GM19238 (cell line): Measurements from ENCODE around the gene WDR48.

Experiments used
- DNase-seq: peaks from one replicate; pipeline ENCODE4 v3.0.0; 2011; ENCODE audit warnings: low spot score; ENCODE audit not compliant: insufficient read length

Gene WDR48

DNA sequence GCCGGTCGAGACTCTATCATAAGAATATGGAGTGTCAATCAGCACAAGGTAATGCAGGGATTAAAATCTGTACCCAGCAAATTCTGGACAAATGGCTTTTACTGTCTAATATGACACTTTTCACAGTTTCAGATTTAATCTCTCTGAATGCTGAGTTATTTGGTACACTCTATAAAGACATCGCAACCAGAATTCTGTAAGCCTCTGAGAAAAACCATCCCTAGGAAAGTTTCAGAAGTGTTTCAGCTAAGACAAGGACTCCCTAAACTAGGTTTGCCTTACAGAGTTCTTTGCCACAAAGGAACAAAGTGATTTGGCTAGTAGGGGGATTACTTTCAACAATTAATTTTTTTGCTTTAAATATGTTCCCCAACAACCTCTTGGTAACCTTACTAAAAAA lies 11.3 kb downstream of the WDR48 start:
- DNase-seq, result no peak

DNA sequence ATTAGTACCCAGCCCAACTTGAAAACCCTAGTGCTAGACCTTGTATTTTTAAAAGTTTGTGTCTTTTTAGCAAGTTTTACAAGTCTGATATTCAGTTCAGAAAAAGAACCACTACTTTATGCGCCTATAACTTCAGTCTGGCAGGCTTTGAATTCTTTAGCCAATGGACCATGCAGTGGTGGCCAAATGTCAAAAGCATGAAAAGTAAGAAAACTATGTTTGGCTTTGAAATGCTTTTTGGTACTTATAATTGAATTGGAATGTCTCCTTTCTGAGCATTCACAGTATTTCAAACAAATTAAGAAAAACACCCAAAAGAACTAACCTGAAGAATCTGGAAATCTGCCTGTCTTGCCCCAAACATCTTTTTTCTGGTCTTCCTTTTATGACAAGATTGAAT lies 12.8 kb downstream of the WDR48 start:
- no peak for DNase-seq

DNA sequence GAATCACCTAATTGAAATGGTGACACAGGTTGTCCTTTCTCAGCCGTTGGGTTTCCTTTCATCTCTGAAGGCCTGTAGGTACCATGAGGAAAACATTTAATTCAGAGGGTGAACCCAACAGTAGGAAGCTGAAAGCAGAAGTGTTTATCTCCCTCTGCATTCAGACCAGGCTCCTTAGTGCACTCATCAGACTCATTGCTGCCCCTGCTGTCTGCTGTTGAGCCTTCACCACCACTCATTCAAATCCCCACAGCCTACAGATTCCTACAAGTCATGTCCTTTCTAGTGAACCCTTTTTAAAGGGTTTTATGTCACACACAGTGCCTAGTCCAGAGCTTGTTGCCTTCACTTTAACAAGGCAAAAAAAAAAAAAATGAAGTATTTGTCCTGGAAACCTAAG lies 13.4 kb downstream of the WDR48 start:
- DNase-seq, result peak; percentile 30

DNA sequence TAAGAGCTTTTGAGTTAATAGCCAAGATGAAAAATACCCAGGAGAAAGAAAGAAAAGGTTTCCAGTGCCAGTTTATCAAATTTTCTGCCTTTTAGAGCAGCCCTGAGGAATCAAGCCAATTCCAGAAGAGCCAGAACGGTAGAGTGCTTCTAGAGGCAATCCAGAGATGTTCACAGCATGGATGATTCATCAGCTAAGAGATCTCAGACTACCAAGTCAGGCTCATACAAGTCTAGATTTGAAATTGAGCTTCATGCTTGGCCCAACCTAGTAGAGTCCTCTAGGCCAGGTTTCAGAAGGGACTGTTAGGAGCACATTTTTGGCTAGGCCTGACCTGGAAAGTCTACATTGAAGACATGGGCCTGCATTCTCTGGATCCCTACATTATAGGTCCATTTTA lies 15.5 kb downstream of the WDR48 start:
- DNase-seq, result no peak

DNA sequence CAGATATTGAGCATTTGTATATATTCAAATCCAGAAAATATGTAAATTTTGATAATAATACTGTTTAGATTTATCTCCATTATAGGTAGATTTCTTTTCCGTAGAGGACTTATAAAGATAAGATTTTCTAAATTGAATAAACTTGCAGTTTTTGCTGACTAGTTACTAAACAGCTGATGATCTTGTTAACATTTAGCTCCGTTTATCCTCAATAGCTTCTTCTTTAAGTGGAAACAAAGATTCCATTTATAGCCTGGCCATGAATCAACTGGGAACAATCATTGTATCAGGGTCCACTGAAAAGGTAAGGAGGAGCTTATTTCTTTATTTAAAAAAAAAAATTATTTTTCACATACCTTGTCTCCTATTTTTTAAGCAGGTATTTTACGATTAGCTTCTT lies 16.7 kb downstream of the WDR48 start:
- no peak for DNase-seq

DNA sequence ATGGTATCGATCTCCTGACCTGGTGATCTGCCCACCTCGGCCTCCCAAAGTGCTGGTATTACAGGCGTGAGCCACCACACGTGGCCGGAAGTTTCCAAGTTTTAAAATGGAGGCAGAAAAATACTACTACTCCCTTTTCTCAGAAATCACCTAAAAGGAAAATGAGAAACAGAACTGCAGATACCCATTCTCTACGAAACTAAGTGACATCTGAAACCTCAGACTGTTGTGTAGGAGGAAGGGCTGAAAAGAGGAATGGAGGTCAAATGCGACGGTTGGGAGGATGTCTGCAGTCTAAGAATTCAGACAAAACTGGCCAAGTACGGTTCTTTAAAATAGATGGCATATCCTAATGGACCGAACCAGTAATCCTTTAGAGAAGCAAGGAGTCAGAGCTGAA lies 24.1 kb downstream of the WDR48 start:
- no peak for DNase-seq

DNA sequence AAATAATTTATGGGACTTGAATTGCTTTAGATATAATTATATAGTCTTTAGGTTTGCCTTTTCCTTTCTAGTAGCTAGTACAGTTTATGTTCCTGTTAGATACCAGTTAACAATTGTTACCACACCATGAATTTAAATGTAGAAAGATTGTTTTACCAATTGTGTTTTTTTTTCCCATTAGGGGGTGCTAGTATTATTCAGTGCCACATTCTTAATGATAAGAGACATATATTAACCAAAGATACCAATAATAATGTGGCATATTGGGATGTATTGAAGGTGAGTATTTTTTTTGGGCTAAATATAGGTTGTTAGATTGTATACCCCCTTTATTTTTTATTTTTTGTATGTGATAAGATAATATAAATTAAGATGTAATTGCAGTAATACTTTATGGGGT lies 27.7 kb downstream of the WDR48 start:
- DNase-seq, result no peak

DNA sequence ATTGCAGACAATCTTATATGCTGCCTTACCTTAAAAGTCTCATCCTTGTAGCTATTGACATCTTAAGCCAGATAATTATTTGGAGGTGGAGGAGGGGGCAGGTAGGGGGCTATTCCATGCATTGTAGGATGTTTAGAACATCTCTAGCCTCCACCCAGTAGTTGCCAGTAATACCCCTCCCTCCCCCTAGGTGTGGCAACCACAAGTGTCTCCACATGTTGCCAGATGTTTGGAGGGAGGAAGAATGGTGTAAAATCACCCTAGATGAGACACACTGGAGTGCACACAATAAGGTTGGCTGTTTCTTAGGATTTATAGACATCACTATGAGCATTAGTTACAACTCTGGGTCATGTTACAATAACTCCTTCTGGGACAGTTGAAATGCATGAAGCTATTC lies 28.2 kb downstream of the WDR48 start:
- DNase-seq, result no peak

DNA sequence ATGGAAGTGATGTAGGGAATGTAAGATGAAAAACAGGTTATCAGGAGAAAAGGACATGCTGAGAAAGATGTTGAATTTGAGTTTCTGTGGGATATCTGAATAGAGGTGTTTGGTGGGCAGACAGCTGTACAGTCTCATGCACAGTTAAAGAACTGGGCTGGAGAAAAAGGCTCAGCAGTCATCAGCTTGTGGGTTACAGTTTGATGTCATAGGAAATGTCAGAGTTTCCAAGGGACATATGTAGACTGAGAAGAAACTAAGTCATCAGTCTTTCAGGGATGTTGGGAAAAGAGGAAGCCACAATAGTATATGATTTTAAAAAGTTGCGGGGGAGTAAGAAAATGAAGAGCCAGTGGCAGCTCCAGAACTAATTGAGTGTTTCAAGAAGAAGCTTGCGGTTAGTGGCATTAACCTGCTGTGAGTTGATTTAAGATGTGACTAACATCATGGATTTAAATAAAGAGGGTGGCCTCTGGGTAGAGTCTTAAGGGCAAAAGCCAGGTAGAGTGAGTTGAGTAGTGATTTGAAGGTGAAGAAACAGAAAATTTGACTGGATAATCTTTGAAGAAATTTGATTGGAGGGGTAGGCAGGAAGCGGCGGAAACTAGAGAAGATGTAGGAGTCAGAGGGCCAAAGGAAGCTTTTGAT lies 31.0 kb downstream of the WDR48 start:
- no peak for DNase-seq

DNA sequence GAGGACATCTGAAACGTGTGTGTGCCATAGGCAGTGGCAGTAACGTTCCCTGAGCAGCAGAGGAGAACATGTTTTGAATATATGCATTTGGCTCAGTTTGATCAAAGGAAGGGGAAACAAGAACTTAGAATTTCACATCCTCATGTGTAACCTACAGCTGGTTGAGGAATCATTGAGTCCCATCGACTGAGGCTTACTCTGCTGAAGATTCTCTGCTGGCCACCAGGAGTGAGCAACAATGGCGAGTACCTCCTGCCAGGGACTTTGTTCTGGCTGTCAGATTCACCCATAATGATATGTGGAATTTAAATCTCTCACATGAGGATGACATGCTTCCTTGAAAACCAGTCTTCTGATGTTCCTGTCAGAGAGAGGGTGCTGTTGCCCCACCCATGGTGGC lies 34.3 kb downstream of the WDR48 start:
- no peak for DNase-seq

DNA sequence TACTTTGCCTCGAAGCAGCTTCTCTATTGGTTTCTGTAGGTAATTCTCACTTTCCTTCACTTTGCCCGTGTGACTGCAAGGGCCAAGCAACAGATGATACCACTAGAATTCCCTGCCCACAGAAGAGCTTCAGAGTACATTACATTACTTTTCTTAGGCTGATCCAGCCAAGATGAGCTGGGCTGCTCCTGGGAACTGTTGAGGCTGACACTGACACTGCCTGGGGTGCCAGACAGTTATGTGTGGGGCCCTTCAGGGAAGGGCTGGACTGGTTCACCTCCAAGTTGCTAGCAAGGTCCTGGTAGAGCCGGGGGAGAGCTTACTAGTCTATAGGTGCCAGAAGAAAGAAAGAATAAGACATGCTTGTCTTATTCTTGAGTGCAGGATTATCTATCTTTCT lies 36.6 kb downstream of the WDR48 start:
- no peak for DNase-seq

DNA sequence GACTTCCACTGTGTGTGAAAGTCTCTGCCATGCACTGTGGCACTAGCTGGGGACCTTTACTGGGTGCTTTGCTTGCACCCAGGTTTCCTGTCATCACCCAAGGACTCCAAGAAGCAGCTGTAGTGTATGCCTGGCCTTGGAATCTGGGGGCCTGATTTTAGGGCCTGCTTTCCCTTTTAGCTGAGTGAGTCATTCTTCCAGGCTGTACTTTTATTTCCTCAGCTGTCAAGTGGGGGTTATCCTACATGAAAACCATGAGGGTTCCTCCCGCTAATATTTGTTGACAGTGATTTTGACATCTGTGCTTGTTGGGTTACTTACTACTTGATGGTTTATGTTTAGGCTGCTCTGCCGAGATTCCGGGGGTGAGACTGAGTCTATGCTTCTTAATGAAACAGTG lies 37.1 kb downstream of the WDR48 start:
- no peak for DNase-seq

DNA sequence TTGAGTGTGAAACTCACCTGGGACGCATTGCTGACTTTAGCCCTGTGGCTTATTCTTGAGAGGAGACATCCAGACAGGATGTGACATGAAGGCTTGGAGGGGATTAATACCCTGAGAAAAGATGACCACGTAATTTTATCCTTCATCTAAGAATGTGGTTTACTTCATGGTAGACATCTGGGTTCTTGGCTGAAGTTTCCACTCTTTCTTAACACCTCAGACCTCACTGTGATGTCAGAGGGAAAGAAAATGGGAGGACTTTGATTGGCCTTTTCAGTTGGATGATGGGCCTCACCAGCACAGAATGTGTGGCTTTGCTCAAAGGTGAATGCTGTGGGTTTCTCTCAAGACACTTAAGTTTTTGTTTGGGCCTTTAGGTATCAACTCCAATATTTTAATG lies 39.1 kb downstream of the WDR48 start:
- DNase-seq, result no peak

DNA sequence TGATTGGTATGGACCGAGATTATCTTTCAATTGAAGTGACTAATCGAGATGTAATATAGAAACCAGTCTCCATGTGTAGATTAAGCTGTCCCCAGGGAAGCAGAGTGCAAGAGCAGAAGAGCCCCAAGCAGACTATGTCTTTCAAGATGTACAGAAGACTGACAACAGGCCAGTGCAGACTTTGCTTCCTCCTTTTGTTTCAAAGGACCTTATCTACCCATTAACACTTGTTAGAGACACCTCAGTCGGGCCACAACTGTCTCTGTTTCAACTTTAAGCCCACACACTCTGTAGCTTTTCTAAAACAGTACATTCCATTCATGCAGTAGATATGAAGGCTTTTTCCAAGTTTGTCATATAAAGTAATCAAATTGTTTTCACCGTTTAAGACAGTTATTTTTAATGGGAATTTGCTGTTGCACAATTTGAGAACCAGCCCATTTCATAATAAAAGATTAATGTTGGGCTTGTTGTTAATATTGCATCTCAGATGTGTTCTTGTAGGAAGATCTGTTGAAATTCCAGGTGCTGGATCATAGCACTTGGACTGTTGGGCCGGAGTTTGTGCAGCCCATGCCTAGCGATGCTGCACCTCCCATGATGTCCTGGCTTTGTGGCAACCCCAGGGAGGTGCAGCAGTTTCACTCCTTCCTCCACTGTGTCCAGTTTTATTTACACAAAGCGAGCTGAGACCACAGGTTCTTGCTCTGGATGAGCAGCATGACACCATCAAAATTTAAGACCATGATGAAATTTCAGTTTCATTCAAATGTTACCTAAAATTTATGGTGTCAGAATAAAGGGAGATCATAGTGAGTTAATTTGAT lies 43.2 kb downstream of the WDR48 start:
- DNase-seq, result no peak

DNA sequence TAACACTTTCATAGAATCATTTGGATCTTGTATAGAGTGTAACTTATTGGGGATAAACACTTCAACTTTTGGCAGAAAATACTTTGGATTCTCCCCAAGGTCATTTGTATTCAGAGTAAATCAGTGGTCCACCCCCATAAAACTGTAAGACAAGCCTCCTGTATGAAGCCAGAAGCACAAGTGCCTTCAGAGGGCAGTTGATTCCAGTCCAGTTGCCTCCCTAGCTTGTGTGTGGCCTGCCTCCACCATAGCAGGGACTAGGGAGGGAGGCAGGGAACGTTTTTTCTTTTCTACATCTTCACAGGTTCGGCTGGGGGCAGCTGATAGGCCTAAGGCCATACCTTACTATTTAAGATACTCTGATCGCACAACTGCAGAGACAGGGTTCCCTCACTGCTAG lies 44.0 kb downstream of the WDR48 start:
- no peak for DNase-seq

DNA sequence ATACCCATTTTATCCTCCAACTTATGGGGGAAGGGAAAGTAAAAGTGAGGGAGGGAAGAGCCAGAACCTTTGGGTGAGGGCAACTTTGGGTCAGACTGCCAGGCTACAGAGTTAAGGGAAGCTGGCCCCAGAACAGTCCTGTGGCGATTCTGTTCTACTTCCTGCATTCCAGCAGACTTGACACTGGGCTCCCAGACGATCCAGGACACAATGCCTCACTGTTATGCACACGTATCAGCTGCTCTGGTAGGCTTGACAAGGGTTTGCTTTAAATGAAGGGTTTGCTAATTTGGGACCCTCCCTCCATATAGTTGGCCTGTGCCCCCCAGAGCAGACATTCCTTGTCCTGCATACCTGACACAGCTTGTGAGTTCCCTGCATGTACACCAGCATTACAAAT lies 45.0 kb downstream of the WDR48 start:
- no peak for DNase-seq

DNA sequence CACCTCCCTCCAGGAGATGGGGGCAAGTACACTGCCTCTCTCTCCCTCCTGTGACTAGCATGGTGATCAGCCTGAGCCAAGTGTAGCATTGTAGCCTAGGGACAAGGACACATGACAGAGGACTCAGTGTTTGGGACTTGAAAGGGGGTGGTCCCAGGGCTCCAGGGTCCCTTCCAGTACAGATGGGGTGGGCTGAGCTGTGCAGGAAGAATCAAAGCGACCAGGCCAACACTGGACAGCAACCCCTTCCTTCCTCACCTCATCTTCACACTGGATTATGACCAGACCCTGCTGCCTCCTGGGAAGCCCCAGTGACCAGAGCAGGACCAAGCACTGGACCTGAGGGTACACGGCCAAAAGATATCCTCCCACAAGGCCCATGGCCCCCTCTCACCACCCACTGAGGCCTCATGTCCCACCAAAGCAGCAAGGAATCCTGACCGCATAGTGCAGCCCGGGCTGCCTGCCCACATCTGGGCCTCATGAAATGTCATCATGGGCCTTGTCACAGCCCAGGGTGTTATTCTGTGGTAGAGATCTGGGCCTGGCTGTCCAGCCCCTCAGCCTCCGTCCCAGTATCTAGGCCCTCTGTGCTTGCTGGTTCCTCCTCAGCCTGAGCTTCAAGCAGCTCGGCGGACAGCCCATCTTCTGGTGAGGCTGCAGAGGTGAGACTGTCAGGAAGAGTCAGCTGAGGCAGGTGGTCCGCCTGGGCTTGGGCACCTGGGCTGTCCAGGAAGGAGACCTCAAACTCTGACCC lies 46.1 kb downstream of the WDR48 start:
- DNase-seq, result no peak

DNA sequence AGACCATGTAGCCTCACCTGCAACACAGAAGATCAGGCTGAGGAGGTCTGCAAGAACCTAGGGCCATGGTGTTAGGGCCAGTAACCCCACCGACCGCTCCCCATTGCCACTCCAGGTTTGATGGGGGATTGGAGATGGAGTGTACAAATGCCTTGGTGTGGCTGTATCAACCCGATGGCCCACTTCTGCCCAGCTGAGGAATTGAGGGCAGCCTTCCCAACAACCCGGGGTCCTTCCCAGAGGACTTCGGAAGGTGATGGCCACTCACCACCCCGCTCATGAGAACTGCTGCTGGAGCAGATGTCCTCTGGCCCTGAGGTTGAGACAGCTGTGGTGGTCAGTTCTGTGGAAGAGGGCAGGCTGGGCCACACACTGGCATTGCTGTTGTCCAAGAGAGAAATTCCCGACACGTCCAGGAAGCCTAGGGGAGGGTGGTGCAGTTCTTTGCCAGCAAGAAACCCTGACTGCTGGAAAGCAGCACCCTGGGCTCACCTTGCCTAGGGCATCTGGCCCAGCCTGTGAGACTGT lies 46.7 kb downstream of the WDR48 start:
- DNase-seq, result no peak

DNA sequence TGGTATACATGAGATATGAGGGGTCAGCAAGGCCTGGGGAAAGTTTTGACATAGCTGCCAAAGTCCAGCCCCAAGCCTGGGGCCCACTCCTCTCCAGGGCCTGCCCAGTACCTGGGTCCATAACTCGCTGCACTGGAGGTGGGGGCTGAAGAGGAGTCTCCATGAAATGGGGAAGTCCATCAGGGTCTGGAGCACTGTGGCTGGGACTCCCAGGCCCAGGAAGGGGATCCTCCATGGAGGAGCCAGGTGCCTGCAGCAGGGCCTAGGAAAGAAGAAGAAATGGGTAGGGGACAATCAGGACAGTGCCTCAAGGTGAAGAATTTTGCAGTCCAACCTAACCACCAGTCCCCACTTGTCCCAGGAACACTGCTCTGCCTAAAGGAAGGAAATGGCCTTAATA lies 47.4 kb downstream of the WDR48 start:
- no peak for DNase-seq

DNA sequence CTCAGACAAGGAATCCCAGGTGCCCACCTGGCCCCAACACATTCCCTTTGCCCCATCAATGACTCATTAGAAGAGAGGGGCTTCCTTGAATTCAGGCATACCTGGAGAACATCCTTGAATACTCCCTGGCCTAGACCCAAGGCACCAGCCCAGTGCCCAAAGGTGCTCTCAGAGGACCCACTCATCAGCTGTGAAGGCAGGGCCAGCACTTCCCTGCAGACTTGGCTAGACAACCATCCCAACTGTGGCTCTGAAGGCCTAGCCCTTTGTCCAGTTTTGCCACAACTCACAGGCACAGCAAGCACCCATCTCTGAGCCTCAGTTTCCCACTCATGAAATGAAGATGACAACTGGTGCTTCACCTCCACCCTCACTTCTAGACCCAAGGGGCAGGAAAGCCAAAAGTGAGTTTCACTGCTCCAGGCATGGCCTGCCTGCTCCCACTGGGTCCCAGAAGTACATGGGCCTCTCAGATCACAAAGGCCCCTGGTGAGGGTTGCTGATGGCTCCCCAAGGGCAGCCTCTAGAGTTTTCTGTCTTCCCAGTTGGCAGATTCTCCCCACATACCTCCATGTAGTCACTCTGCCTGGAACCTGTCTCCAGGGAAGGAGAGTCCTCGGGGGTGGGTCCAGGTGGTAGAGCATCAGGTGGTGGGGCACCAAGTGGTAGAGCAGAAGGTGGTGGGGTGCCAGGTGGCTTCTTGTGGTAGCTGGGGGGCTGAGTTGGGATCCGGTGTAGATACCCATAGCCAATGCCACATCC lies 48.1 kb downstream of the WDR48 start:
- no peak for DNase-seq

DNA sequence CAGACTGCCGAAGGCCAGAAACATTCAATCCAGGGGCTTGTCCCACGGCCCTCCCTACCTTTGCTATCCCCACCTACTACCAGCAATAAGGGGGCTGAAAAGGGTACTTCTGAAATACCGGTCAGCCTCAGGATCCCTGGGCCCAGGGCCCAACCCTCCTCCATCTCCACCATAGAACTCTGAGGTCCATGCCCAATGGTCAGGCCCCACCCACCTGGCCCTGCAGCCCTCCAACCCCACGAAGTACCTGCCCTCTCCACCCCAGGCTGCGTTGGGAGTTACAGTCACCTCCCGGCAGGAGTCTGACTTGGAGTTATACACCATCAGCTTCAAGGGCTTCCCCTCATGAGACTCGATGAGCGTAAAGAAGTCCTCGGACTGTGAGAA lies 48.7 kb downstream of the WDR48 start:
- no peak for DNase-seq
